ENCODE data around the gene THOC2. TPM values are rescaled to one million over a fixed set of nuclear protein-coding genes. Genes with fewer than 3 reads are reported as not detected.

Gene THOC2
- total and polyA plus RNA-seq, 2 of the 8 experiments (the other 6 are each of a cell fraction or from before 2014, with no cell fraction given), result 32.7 to 68.8 TPM

Small RNA genes within 50 kb of the gene (small RNA-seq; reads per million reads assigned to genes)
- gene AL030996.1 (ENCODE audit: insufficient read depth) (not detected), gene RNU7-69P (ENCODE audit: insufficient read depth) (not detected)

Other genes starting within 250 kb of the THOC2 start
- 41.9 and 44.7 TPM in 2 replicates for gene XIAP, start 127.0 kb upstream of the THOC2 start, total RNA-seq (2021; fragmentation: NEBNext Ultra II Directional; extraction: Animal tissue kit (Norgen Biotek cat#: 25700))
- 5.3 and 5.9 TPM in 2 replicates for gene XIAP, start 127.0 kb upstream of the THOC2 start, polyA plus RNA-seq (2011; rRNA removed)
- gene STAG2, start 228.7 kb upstream of the THOC2 start, total RNA-seq (2021; fragmentation: NEBNext Ultra II Directional; extraction: Animal tissue kit (Norgen Biotek cat#: 25700)), result 92.0 and 94.9 TPM in 2 replicates
- gene STAG2, start 228.7 kb upstream of the THOC2 start, polyA plus RNA-seq (2011; rRNA removed), result 11.0 and 20.3 TPM in 2 replicates